ENCODE data around the gene NIT2.

DNA sequence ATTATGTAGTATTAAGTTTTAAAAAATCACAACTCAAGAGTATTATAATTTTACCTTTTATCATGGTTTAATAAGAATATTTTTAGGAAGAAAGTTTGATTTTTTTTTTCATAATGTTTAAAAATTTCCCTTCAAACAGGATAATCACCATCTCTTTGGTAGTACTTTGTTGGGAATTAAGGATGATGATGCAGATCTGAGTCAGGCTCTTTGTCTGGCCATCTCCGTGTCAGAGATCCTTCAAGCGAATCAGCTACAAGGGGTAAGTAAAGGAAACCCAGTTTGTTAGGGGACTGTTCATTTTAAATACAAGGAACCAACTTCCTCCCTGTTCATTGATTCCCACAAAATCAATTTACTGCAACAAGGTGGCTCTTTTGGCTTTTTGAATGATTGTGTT is 36.8 kb upstream of the NIT2 start:
- TF ChIP-seq, protein P1, sequence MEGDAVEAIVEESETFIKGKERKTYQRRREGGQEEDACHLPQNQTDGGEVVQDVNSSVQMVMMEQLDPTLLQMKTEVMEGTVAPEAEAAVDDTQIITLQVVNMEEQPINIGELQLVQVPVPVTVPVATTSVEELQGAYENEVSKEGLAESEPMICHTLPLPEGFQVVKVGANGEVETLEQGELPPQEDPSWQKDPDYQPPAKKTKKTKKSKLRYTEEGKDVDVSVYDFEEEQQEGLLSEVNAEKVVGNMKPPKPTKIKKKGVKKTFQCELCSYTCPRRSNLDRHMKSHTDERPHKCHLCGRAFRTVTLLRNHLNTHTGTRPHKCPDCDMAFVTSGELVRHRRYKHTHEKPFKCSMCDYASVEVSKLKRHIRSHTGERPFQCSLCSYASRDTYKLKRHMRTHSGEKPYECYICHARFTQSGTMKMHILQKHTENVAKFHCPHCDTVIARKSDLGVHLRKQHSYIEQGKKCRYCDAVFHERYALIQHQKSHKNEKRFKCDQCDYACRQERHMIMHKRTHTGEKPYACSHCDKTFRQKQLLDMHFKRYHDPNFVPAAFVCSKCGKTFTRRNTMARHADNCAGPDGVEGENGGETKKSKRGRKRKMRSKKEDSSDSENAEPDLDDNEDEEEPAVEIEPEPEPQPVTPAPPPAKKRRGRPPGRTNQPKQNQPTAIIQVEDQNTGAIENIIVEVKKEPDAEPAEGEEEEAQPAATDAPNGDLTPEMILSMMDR (IDR thresholded peaks at IDR 0.05; ENCODE audit: low read length), result no peak
- no peak for TF ChIP-seq EZH2 (IDR thresholded peaks at IDR 0.05; ENCODE audit: borderline replicate concordance, low read length)

Measured in OCI-LY1 (cell line).